Kidney capillary endothelial cell (primary cell): Measurements from ENCODE around the gene RMND5A.
"Not testable (repeated sequence)": the region's sequence is repeated elsewhere in the genome, so short reads cannot be mapped to it uniquely, and the experiment has no call there.

Source experiments
- DNase-seq: peaks from one replicate; pipeline ENCODE4 v3.0.0-alpha.2; 2018; ENCODE audit warnings: low spot score

The RMND5A gene

DNA sequence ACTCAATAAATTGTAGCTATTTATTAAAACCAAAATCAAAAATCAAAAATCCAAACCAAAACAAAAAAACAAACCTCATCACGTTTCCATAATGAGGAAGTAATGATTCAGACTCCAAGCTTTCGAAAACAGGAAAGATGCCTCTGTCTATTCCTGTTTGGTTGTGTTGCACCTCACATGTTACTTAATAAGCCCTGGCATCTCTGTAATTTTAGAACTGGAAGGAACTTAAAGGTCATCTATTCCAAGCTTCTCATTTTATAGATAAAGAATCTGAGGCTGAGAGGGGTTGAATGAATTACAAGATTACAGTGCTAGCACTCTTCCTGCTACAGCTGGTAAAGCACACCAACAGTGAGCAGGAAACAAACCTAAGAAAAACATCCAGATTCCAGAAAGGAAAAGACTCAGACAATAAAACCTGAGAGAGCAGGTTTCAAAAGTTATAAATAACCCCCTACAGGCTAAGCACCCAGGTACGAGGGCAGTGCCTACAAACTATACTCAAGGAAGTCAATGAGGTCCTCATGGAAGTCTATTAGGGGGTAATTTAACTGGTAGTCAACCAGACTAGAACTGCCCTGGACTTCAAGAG is 5.4 kb upstream of the RMND5A start:
- DNase-seq = not testable (repeated sequence)

DNA sequence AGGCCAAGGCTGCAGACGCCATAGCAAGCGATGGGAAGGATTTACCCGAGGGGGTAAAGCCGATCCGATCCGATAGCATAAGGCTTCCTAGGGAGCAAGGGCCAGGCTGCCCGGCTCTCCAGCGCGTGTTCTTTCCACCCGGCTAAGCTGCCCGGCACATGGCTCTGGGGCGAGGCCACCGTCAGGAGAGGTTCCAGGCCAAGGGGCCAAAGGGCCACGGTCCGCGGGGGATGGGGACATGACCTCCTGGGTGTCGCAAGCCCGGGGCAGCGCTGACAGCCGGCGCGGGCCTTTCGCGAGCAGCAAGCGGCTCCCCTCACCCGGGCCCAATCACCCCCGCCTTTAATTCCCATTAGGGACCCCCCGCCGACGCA is 841 bp upstream of the RMND5A start:
- DNase-seq = not testable (repeated sequence)

DNA sequence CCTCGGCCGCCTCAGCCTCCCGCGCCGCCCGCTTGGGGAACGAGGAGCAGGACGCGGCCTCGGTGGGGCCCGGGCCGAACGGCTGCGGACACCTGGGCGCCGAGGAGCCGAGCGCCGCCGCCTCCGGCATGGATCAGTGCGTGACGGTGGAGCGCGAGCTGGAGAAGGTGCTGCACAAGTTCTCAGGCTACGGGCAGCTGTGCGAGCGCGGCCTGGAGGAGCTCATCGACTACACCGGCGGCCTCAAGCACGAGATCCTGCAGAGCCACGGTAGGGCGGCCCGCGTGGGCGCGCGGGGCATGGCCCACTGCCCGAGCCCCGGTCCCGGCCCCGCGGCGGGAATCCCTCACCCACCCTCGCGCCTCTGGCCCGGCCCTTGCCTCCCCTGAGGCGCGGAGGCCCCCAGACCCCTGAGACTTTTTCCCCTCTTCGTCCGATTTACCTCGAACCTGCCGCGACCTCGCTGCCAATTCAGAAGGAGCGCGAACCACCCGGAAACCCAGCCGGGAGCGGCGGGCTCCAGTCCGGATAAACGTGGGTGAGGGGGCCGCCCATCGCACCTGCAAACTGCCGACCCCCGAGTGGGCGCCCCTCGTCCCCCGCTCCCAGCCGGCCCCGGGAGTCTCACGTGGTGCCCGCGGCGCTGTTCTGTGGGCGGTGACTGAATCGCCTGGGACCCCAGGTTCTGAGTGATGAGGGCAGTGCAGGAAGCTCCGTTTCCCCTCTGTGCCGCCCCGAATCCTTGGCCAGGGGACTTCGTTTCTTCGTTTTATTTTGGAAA is 639 bp downstream of the RMND5A start:
- DNase-seq = not testable (repeated sequence)

DNA sequence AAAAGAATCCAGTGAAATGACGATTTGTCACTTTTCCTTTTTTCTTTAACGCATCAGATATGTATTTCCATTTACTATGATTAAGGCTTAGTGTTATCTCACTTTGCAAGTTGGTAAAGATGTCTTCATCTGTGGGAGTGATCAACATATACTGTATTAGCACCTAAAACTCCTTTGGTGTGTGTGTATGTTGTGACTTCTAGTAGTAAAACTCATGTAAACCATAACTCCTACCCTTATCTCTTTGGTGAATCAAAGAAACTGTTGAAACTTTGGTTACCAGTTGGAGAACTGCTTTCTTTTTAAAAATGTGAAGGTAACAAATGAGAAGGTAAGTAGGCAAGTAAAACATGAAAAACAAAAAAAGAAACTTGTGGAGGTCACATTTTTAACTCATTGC is 5.6 kb downstream of the RMND5A start:
- DNase-seq = not testable (repeated sequence)

DNA sequence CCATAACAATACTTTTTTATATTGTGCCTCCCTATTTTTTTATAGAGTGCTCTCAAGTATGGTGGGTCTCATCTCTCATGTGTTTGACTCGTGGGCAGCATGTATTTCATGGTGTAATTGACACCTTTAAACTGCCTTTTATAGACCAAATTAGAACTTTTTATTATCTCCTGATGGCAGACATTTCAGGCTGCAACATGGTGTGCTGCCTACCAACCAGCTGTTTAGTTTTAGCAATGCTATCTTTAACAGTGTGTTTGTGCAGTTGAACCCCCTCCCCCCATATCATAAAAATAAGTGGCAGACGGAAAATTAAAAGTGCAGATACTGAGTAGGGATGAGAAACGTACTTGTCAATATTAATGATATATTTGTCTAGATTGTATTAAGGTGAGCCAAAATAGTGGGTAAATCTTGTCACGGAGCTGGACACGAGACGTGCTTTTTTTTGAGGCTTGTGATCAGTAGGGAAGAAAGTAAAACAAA is 12.0 kb downstream of the RMND5A start:
- not testable (repeated sequence) for DNase-seq

DNA sequence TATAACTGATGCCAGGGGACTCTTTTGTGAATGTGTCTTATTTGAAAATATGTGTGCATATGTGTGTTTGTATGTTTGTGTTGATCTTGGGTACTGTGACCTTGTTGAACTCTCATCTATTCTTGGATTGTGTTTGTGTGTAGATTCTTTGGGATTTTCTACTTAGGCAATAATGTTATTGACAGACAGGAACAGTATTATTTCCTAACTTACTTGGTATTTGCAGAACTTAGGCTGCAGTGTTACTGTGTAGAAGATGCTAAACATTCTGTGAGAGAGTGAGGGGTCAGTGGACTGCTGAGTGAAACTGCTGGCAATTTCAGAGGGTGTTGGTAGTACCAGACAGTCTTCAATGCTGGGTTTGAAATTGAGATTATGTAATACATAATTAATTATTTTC is 12.7 kb downstream of the RMND5A start:
- not testable (repeated sequence) for DNase-seq

DNA sequence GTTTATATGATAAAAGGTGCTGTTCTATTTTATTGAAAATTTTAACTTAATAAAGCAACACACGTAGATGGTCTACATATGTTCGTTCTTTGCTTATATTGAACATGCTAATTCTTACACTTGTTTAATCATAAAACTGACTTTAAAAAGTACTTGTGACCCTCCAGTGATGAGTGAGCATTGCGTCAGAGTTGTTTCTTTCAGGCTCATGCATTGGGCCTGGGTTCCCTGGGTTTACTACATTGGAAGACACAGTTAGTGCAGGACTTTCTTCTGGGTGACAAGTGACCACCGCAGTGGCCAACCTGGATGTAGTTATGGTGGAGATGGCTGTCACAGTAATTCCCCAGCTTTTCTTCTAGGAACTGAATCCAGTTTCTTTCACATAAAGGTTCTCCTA is 13.4 kb downstream of the RMND5A start:
- not testable (repeated sequence) for DNase-seq

DNA sequence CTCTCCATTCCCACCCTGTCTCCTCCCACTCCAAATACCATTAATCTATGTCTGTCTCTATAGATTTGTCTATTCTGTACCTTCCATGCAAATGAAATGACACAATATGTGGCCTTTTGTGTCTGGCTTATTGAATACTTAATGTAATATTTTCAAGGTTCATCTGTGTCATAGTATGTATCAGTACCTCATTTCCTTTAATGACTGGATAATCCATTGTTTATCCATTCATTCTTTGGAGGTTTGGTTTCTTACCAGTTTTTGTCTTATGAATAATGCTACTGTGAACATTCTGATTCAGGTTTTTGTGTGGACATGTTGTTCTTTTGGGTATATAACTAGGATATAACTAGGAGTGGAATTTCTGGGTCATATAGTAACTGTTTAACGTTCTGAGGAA is 14.8 kb downstream of the RMND5A start:
- not testable (repeated sequence) for DNase-seq

DNA sequence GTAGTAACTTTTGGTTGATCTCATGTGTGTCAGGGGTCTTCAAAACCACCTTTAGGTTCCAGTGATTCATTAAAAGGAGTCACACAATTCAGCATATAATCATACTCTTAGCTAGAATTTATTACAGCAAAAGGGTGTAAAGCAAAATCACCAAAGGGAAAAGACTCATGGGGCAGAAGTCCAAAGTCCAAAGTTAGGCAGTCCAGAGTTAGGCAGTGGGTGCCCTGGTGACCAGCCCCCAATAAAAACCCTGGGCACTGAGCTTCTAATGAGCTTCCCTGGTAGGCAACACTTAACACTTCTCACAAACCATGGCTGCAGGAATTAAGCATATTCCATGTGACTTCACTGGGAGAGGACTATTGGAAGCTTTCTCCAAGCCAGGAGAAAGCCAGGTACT is 19.4 kb downstream of the RMND5A start:
- not testable (repeated sequence) for DNase-seq

DNA sequence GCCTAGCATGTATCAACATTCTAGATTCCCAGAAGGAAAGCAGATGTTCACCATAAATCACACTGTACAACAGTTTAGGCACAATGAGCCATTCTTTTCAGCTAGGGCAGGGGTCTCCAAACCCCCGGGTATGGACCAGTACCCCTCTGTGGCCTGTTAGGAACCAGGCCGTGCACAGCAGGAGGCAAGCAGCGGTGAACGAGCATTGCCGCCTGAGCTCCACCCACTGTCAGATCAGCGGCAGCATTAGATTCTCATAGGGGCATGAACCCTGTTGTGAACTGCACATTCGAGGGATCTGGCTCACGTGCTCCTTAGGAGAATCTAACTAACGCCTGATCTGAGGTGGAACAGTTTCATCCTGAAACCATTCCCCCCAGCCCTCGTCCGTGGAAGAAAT is 19.8 kb downstream of the RMND5A start:
- DNase-seq = not testable (repeated sequence)

DNA sequence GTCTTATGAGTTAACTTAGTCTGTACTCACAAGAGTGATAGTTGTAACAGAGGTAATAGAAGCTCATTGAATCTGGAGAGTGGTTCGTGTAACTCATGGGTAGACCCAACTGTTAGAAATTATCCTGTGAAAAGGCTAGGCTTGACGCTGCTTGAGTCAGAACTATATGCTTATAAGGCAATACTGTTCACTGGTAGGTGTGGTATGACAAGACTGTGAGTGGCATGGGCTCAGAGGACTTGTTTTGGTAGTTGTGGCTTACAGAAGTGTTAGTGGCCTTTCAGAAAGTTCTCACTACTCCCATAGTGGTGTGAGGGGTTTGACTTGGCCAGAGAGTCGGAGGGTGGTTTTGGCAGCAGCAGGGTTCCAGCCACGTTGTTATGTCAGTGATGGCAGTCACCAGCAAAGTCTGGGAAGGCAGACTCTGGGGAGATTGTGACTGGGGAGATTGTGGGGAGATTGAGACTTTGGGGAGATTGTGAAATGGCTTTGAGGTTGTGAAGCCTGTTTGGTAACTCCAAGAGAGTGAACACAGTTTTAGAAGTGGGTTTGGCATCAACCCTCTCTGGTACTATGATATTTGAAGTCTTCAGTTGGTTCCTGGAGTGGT is 21.9 kb downstream of the RMND5A start:
- DNase-seq = not testable (repeated sequence)

DNA sequence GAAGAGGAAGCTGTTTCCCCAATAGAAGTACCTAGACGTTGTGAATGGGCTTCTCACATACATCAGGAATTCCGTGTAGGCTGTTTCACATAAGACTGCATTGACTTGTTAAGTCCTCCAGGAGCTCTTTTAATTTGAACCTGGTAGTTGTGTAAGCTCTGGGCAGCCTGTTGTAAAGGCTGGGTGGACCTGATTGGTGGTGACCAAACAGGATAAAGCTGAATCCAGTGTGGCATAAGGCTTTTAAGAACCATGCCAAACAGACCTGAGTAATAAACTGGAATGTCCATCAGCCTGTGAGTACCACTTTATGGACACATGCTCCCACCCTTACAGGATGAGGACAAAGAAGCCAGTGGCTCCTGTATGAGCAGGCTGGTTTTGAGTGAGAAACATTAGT is 24.1 kb downstream of the RMND5A start:
- DNase-seq = no peak

DNA sequence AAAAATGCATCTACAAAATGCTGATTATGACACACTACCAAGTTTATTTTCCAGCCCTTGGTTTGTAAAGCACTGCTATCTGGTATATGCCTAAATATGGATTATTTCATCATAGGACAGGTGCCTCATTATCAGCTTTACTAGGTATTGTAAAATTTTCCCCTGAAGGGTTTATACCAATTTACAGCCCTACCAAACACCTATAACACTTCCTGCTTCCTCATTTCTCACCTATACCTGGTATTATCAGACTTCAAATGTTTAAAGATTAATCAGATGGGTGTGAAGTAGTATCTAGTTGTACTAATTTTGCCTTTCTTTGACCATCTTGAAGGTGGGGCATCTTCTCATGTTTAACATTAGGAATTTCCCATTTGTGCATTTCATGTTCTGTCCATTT is 26.8 kb downstream of the RMND5A start:
- DNase-seq = no peak

DNA sequence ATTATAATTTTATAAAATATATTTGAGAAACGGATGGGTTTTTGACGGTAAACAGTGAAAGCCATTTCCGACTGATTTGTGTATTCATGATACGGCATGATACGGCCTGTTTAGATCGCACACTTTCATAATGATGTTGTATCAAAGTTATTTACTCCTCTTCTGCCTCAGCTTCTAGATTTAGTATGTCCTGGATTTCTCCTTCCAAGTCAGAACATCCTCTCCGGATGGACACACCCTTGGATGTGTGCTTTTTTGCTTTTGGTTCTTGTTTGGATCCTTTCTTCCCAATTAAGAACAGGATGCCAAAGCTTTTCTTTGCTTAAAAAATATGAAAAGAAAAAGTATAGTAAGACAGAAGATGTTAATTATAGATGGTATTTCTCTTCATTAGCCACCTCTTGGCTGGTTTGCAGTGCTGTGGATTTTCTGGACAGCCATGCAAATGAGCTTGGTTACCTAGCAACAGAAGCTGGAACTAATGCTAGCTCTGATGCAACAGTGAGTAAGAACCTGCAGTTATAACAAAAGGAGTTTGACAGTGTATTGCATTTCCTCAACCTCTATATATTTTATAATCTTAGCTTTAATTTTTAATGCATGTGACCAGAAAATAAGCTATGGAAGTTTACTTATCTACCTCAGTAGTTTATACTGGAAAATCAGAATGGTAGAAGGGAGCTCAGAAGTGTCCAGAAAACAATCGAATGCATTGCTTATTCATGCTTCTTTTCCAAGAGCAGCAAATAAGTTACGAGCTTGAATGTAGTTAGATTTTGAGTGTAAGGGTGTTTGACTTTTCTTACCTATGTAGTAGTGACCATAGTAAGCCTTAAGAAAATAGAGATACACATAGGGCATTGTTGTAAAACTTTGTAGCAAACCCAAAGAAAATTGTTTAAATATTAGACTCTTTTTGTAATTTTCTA is 27.9 kb downstream of the RMND5A start:
- peak; percentile 49 for DNase-seq

DNA sequence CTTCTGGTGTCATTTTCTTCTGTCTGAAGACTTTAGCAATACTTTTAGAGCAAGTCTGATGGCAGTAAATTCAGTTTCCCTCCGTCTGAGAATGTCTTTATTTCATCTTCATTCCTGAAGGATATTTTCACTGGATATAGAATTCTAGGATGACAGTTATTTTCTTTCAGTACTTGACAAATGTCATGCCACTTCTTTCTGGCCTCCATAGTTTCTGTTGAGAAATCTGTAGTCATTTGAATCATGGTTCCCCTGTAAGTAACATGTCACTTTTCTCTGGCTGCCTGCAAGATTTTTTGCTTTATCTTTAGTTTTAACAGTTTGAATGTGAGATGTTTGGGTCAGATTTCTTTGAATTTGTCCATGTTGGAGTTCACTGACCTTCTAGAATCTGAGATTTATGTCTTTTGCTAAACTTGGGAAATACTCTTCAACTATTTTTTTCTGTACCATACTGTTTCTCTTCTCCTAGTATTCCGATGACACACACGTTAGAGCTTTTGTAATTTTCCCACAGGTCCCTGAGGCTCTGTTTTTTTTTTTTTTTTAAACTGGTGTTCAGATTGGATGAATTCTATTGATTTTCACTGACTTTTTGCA is 30.2 kb downstream of the RMND5A start:
- no peak for DNase-seq

DNA sequence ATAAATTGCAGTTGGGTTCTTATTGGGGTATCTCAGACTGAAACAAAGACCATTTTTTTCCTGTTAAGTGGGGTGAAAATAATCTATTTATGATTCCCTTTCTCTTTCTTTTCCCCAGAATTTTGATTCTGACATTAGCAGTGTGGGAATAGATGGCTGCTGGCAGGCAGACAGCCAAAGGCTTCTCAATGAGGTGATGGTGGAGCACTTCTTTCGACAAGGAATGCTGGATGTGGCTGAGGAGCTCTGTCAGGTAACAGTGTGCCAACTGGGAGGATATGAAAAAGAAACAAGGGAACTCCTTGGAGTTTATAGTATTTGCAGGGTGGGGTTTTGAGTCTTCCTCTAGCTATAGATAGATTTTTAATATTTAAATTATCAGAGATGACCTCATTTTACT is 31.7 kb downstream of the RMND5A start:
- no peak for DNase-seq

DNA sequence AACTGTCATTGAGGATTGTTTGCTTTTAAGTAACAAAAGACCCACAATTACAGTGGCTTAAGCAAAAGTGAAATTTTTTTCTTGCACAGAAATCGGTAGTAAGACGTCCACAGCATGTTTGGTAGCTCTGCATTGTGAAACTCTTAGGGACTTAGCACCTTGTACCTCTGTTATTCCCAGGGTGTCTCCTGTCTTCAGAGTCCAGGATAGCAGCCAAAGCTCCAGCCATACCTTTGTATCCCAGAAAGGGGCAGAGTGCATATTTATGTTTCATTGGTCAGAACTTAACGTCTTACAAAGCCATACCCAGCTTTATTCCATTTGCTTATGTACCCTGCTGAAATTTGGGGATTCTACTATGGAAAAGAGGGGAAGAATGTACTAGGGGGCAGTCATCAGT is 32.8 kb downstream of the RMND5A start:
- DNase-seq = no peak

DNA sequence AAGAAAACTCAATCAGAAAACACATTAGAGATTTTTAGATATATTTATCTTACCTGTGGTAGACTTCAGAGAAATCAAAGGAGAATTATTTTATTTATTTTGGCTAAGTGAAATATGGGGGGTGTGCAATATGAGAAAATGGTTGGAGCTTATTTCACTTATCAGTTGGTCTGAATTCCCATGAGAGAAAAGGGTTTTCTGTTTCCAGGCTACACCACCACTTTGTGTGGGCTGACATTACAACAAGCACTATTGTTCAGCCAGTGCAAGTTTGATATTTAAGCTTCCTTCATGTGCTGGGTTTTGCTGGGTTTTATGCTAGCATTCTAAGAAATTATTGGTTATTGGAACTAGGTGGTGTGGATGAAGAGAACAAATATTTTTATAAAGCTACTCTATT is 33.5 kb downstream of the RMND5A start:
- no peak for DNase-seq

DNA sequence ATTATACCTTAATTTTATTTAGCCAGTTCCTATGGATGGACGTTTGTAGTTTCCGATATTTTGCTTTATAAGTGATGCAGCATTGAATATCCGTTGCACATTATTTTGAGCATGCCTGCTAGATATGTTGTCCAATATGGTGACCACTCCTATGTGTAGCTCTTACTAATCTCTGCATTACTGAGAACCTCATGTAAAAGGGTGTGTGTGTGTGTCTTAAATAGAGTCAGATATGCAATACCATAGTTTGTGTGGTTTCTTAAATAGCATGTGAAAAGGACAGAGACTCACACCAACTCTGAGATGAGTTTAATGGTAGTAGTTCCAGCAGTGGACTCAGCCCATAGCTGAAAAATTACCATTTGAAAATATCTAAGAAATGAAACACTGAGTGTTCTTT is 38.3 kb downstream of the RMND5A start:
- no peak for DNase-seq

DNA sequence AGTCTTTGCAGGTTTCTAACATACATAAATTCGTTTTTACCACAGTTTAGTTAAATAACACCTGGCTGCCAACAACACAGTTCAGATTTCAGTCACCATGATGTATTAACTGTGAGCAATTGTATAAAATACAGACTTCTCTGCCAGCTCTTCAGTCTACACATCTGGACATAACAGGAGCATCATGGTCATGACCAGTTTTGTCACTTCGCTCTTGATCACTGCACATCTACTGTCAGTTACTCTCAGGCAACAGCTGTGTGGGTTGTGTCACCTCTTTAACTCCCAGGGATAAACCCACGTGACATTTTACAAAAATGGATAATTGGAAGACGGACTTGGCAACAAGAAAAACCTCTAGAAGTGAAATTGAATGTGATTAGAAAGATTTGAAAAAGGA is 40.3 kb downstream of the RMND5A start:
- DNase-seq = no peak

DNA sequence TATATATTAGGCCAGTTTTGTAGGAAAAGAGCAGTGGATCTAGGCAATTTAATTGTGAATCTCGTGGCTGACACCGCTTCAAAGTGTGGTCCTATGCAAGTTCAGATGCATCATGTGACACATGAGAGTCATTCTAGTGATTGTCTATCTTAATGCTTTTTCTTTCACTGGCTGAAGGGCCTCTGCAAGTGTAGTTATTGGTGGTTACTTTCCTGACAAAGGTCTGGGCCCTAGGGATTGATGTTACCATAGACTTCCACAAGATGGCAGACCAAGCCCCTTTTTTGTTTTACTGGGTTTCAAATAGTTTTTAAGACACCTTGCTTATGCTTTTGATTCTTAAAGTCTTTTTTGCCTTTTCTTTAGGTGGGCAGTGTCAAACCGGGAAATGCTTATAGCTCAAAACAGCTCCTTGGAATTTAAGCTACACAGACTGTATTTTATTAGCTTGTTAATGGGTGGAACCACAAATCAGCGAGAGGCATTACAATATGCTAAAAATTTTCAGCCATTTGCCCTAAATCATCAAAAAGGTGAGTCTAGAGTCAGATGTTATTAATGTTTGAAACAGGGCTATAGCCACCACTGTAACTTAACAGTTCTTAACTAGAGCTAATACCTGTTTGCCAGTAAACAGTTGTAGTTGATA is 44.7 kb downstream of the RMND5A start:
- peak; percentile 46 for DNase-seq
